ENCODE results near the gene RCAN2.

DNA sequence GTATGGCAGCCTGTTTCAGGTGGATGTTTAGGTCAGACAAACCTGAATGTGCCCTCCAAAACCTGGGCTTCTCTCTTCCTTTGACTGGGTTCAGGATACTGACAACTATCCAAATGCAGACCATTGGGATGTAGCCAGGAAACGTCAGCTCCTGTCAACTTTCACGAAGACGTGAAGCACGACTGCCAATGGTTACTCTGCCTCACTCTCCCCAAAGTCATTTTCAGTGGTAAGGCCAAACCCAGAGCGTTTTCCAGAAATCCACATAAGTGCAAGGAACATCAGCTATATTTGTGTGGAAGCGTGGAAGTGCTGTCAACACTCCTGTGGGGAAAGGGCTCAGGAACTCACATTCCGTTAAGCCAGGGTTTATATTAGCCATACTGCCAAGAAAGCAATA, 20.1 kb upstream of the RCAN2 start:
- TF ChIP-seq, protein P1, sequence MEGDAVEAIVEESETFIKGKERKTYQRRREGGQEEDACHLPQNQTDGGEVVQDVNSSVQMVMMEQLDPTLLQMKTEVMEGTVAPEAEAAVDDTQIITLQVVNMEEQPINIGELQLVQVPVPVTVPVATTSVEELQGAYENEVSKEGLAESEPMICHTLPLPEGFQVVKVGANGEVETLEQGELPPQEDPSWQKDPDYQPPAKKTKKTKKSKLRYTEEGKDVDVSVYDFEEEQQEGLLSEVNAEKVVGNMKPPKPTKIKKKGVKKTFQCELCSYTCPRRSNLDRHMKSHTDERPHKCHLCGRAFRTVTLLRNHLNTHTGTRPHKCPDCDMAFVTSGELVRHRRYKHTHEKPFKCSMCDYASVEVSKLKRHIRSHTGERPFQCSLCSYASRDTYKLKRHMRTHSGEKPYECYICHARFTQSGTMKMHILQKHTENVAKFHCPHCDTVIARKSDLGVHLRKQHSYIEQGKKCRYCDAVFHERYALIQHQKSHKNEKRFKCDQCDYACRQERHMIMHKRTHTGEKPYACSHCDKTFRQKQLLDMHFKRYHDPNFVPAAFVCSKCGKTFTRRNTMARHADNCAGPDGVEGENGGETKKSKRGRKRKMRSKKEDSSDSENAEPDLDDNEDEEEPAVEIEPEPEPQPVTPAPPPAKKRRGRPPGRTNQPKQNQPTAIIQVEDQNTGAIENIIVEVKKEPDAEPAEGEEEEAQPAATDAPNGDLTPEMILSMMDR (IDR thresholded peaks at IDR 0.05), result no peak
- TF ChIP-seq POLR2A (IDR thresholded peaks at IDR 0.05) (no peak), POLR2AphosphoS5 (IDR thresholded peaks at IDR 0.05) (no peak)
